Pulmonary artery endothelial cell (primary cell): ENCODE data around the gene HELLS. TPM values are rescaled to one million over a fixed set of nuclear protein-coding genes. Genes with fewer than 3 reads are reported as not detected.
A peak's percentile ranks its signal among the peaks of the same experiment; 100 is the strongest.
"Not testable (repeated sequence)": the region's sequence is repeated elsewhere in the genome, so short reads cannot be mapped to it uniquely, and the experiment has no call there.

Source experiments
- DNase-seq: peaks from one replicate; pipeline ENCODE4 v3.0.0-alpha.2; 2011; ENCODE audit warnings: low read depth, low spot score
- total RNA-seq: library from RNA; depleted of rRNA; stranded (reverse); fragments of >200 nt; gene quantifications from 2 replicates; pipeline ENCODE4 v1.2.3, GENCODE V29; 2014

Gene HELLS
- 44.5 and 69.5 TPM in 2 replicates for total RNA-seq

DNA sequence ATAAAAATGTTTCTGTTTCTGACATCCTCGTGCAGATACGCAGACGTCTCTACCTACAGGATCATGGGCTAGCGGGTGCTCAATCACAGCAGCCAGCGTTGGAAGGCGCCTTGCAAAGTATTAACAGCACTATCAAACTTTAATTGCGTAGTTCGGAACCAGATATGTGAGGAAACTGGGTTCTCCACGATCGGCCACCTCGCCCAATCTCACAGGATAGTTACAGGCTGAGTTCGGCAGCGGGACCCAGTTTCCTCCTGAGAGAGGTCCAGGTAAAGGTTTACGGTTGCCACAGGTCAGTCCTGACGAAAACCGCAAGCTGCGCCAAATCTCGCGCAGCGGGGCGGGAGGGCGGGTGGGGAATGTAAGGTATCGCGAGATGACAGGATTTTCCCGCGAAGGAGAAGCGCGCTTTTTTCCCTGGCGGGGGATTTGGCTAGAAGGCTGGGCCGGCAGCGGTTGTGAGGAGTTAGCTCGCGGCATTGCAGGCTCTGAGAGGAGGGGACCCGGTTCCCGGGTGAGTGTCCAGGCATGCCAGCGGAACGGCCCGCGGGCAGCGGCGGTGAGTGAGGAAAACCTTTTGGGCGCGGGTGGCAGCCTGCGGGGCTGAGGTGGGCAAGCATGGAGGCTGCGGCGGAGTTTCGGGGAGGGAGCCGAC lies at the start of gene HELLS:
TSS of gene HELLS (plus strand) at position 398 of the 658 bp plus-strand sequence. CDS start at position 532, 134 bp downstream.
- peak; percentile 56 for DNase-seq

DNA sequence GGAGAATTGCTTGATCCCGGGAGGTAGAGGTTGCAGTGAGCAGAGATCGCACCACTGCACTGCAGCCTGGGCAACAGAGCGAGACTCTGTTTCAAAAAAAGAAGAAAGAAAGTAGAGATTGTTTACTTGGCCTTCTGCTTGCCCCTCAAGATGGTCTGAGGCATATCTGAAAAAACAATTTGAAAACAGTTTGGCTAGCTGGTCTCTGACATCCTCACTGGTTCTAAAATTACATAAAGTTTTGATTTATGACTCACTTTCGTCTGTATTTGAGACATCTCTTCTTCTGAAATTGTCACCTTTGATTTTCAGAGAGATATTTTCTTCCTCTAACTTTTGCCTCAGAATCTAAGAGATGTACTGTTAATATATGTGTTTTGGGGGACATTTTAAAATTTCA lies 49.6 kb upstream of the HELLS start:
- DNase-seq, result no peak

DNA sequence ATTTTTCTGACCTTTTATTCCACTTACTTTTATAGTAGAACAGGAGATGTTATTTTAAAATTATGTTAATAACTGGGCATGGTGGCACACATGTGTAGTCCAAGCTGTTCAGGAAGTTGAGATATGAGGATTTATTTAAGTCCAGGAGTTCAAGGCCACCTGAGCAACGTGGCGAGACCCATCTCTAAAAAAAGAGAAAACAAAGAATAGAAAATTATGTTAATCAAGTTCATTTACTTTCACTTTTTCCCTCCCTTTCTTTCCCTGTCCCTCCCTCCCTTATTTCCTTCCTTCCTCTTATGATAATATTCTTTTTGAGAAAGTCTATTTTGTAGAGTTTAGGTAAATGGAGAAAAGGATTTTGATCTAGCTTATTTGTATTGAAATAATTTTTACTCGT lies 48.9 kb upstream of the HELLS start:
- DNase-seq, result no peak

DNA sequence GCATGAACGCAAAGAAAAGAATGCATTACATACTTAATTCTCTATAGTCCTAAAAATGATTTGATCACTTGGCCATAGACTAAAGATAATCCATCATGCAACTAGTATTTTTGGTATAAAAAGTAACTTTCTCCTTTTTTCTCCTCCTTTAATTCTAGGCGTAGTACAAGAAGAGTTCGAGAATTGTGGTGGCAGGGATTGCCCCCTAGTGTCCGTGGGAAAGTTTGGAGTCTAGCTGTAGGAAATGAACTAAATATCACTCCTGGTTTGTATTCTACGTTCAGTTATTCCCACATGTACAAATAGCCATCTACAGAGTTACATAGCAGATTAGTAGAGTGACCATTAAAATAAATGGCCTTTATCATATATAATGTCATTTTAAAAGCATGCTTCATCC lies 45.5 kb upstream of the HELLS start:
- no peak for DNase-seq

DNA sequence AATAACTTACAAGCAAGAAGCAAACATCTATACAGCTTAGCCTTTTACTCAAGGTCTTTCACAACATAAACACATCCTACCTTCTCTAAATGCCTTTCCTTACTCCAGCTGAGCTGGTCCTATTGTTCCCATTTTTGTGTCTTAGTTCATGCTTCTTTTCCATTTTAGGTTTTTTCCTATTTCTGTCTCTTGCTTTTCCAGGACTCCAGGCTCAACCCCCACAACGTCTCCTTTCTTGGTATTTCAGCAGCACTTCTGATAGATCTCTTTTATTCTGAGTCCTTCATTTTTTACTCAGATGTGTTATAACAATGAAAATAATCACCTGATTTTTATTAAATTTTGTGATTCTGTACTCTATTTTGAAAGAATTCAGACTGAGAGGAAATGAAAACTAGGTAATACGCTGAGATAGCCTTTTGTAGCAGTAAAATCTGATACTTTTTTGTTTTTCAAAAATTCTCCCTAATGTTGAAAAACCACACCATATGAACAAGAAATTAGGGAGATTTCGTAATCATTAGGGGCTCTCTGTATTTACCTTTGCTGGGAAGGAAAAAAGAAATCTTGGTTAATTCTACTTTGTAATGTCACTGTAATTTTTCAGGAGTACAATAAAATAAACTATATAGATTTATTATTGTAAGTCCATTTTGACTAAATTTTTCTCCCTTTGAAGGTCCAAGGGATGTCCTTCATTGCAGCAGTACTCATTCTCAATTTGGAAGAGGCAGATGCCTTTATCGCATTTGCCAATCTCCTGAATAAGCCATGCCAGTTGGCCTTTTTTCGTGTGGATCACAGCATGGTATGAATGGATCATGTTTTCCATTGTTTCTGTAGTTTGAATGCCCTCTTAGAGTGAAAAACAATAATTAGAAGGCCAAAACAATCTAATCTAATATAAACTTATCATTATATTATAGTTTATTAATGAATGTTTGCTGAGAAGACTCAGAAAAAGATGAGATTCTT lies 24.0 kb upstream of the HELLS start:
- DNase-seq, result no peak

DNA sequence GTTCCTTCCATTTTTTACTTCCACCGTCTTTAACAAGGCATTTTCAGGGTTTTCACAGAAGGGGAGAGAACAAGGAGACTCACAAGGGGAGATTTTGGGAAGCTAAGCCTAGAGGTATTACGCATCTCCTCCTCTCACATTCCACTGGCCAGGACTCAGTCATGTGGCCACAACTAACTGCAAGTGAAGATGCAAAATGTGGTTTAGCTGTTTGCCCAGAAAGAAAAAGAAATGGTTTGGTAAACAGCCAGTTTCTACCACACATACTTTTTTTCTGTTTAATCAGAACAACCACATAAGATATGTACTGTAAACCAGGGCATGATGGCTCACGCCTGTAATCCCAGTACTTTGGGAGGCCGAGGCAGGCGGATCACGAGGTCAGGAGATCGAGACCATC lies 21.4 kb upstream of the HELLS start:
- no peak for DNase-seq

DNA sequence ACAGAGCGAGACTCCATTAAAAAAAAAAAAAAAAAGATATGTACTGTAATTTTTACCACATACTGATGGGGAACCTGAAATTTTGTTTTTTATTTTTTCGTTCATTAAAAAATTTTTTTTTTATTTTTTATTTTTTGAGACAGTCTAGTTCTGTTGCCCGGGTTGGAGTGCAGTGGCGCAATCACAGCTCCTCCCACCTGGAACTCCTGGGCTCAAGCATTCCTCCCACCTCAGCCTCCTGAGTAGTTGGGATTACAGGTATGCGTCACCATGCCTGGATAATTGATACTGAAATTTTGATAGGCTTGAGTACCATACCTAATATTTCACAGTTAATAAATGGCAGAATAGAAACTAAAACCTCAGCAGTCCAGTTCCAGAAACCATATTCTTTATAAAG lies 20.9 kb upstream of the HELLS start:
- DNase-seq, result no peak

DNA sequence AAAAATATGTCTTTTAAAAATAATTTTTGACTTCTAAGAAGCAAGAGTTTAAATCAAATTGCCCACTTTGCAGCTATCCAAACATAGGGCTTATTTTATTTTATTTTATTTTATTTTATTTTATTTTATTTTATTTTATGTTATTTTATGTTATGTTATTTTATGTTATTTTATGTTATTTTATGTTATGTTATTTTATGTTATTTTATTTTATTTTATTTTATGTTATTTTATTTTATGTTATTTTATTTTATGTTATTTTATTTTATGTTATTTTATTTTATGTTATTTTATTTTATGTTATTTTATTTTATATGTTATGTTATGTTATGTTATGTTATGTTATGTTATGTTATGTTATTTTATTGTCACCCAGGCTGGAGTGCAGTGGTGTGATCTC lies 14.0 kb upstream of the HELLS start:
- DNase-seq, result not testable (repeated sequence)

DNA sequence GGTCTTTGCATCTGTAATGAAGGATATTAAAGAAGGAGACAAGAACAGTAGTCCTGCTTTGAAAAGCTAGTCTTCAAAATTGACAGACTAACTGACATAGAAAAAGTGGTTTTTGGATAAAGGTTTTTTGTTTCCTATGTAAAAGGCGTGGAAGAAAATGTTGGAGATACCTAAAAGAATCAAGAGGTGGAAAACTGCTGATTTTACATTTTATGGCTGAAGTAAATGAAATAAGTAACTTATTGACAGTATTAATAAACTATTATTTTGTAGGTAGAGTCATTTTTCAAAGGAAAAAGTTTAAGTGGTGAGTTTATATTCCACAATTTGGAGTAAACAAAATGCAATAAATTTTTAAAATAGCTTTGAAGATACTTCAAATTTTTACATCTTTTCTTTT lies 12.6 kb upstream of the HELLS start:
- no peak for DNase-seq

DNA sequence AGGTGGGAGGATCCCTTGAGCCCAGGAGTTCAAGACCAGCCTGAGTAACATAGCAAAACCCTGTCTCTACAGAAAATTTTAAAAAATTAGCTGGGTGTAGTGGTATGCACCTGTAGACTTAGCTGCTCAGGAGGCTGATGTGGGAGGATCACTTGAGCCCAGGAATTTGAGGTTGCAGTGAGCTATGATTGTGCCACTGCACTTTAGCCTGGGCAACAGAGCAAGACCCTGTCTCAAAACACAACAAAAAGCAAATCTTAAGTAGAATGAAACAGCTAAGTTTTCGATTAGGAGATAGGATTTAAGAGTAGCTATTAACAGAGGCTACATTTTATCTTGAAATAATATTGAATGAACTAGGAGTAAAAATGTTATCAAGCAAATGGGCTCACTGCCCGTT lies 3.3 kb upstream of the HELLS start:
- not testable (repeated sequence) for DNase-seq

DNA sequence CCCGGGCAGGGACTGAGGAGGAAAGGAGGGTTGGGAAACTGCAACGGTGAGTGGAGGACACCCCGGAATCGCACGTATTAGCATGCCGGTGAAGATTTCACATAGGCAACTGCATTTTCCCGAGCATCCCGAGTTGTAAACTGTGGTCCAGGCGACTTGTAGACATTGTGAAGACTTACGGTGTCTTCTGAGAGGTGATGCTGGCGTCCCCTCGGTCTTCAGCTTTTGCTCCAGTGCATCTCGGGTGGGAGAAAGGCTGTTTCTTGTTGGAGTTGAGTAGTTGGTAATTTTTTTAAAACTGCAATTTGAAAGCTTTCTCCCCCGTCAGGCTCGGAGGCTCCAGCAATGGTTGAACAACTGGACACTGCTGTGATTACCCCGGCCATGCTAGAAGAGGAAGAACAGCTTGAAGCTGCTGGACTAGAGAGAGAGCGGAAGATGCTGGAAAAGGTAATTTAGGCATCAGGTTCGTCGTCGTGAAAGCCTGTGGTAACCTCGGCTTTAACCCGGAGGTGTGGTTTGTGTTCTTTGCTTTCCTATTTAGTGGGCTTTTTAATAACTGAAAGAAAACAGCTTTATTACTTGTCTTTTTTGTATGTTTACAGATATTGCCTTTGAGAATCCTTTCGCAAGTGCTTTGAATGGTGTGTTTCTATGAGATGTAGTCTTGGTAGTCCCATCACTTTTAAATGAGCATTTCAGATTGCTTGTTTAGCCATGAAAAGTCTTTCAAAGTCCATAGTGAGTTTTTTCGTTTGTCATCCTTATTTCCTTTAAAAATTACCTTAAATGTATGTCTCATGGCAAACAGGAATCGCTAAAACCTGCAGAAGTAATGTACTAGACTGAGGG lies 687 bp downstream of the HELLS start:
- no peak for DNase-seq

DNA sequence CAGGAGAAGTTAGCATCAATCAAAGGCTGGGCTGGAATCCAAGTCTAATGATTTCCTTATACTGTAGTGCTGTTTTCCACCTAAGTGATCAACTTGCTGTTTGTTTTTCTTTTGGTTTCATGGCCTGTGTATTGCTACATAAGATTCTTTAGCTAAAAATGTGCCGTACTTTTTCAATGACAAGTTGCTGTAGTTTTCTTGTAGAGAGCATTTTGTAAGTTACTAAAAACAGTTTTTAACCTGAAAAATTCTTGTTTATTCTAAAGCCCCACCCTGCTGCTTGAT lies 1.3 kb downstream of the HELLS start:
- DNase-seq, result no peak

DNA sequence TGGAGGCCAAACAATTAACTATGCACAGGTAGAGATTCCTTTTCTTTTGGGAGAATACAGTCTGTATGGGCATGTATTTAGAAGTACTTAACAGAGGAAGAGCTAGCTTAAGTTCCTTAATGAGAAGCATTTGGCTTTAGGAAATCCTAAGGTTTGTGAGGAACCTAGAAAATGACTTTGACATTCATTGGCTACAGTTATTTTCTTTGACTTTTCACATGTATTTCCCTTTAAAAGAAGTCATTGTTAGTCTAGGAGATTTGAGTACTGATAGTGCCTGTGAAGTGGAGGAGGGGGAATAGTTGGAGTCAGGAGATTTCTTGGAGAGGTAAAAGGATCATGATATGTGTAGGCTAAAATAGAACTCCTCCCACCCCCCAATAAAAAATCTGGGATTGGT lies 3.6 kb downstream of the HELLS start:
- DNase-seq, result no peak

DNA sequence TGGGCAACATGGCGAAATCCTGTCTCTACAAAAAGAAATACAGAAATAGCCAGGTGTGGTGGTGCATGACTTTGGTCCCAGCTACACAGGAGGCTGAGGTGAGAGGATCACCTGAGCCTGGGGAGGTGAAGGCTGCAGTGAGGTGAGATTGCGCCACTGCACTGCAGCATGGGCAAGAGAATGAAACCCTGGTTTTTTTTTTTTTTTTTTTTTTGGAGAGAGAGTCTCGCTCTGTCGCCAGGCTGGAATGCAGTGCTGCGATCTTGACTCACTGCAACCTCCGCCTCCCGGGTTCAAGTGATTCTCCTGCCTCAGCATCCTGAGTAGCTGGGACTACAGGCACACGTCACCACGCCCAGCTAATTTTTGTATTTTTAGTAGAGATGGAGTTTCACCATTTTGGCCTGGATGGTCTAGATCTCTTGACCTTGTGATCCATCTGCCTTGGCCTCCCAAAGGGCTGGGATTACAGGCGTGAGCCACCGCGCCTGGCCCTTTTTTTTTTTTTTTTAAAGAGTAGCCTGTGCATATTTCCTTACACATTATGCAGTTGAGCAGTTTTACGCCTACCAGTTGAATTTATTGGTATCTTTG lies 22.2 kb downstream of the HELLS start:
- DNase-seq, result not testable (repeated sequence)

DNA sequence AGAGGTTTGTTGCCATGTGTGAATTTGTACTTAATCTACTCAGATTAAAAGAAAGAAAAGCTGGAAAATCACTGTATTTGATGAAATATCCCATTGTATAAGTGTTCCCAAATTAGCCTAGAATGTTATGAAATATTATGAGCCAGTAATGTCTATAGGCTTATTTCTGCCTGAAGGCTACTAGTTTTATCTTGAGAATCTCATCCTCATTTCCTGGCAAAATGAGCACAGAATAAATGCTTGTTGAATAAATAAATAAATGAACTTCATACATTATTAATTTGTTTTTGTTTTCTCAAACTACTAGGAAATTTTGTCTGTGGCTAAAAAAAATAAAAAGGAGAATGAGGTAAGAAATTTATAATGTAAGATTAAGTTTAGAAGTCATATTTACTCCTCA lies 25.5 kb downstream of the HELLS start:
- DNase-seq, result no peak

DNA sequence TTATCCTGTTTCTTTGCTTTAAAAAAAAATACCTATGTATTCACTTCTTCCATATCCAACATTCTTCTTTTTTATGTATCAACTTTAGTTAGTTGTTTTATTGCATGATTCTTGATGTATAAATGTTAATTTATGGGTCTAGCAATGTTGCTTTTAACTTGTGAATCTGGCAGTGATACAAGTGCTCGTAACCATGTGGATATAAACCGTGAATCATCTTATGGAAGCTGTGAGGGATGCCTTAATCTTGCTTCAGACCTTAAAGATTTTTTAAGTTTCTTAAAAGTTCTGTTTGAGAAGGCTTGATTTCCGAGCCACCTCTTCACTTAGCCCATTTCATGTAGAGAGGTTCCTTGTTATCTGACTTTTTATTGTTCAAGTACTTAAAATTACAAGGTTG lies 25.9 kb downstream of the HELLS start:
- no peak for DNase-seq

DNA sequence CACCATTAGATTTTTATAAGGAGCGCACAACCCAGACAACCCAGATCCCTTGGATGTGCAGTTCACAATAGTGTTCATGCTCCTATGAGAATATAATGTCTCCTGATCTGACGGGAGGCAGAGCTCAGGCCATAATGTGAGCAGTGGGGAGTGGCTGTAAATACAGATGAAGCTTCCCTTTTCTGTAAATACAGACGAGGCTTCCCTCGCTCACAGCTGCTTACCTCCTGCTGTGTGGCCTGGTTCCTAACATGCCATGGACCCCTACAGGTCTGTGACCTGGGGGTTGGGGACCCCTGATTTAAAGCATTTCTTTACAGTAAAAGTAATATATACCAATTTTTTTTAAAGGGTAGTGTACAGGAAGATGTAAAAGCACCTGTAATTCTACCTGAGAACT lies 33.2 kb downstream of the HELLS start:
- DNase-seq, result no peak

DNA sequence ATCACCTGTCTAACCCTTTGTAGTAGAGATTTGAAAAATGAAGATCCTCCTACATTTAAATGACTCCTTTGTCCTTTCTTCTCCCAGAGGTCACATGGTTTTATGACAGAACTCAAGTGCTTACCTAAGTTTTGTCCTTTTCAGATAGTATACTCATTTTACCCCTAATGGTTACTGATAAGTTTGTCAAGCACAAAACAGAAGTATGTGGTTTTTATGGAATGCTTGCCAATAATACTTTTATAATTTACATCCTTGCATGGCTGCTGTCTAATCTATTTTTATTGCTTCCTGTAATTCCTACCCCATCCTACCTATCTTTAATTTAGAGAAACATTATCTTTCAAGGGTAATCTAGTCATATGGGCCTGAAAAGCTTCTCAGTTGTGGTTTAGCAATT lies 37.5 kb downstream of the HELLS start:
- no peak for DNase-seq

DNA sequence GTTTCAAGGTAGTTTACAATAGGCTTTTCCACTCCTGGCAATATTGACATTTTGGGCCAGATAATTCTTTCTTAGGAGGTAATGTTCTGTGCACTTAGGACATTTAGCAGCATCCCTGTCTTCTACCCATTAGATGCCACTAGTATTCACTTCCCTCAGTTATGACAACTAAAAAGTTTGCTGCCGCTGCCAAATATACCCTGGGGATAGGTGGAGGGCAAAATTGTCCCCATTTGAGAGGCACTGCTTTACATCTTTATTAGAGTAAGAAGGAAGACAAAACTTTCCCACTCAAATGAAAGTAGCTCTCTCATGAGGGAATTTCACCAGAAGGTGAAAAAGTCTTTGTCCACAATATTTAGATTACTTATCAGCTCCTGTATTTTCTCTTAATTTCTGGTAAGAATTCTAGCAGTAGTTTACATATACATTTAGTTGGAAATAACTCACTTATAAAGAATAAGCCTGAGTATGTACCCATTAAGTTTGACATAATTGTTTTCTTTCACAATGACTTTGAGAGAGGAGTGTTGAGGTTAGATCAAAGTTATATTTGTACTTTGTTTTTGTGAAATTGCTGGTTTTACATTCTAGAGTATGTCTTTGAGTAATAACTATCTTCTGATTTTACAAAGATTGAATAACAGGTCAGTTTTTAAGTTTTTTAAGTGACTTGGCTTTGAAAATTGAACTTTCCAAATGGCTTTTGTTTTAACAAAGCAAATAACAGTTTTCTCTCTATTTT lies 46.0 kb downstream of the HELLS start:
- no peak for DNase-seq

DNA sequence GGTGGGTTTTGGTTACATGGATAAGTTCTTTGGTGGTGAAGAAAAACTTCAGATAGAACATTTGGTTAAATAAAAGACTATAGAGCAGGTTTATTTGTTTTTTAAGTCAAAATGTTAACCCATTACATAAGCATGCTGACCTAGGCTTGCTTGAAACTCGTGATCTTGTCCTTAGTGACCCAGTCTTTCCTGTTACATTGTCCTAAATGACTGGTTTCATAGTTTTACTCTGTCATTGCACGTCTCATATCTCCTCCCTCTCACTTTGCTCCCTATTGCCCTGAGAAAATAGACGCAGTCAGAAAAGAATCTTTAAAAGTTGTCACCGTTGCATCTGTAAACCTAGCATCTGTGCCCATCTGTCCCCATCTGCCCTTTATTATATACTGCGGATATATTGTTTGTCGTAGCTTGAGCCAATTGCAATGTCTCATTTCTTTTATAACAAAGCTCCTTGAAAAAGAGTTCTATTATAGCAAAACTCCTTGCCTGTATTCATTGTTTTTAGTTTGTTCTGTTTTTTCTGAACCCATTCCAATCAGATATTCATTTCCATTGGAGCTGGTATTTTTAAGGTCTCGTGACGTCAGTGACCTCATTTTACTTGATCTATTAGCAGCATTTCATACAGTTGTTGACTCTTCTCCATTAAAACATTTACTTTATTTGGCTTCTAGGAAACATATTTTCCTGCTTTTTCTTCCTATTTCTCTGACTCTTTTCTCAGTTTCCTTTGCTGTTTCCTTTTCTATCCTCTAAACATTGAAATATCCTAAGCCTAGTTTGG lies 57.3 kb downstream of the HELLS start:
- DNase-seq, result peak; percentile 69
